ENCODE measurements around the gene MICALL1.
"Not testable (repeated sequence)": the region's sequence is repeated elsewhere in the genome, so short reads cannot be mapped to it uniquely, and the experiment has no call there.

MICALL1 gene

DNA sequence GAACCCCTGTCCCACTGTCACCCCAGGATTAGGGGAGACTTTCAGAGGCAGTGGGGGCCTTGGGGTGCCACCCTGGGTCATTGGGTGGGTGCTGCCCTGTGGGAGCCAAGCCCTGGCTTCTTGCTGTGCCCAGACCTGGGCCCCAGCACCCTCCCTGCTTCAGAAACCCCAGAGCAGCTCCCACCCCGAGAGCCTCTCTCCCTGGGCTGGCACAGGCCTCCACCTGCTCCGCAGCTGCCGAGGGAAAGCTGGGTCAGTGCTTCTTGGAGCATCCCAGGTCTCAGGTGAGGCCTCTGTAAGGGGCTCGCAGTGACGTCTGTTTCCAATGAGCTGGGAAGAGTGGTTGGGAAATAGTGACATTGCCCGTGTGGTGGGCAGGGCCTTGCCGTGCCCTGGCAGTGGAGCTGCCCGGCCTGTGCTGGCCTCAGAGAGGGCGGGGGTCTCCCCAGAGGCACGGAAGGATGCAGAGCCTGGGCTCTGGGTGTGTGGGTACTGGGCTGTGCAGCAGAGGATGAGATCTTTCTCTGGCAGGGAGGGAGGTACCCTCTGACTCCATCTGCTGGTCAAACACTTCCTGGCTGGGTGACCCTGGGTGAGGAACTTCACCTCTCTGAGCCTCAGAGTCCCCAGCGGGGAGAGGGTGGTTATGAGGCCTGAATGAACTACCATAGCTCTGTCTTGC lies 24.3 kb downstream of the MICALL1 start:
- no peak for DNase-seq

DNA sequence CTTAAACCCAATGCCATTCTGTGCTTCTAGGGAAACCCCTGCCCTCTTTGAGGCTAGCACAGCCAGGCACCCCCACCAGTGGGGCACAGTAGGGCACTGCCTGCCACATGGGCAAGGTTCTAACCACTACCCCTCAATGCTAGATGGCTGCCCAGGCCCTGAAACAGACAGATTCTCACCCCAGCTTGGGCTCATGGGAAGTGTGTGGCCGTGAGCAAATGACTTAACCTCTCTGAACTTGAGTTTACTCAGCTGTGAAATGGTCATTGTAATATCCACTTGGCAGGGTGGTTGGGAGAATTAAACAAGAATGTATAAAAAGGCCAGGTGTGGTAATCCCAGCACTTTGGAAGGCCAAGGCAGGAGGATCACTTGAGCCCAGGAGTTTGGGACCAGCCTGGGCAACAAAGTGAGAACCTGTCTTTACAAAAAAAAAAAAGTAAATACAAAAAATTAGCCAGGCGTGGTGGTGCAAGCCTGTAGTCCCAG lies 24.9 kb downstream of the MICALL1 start:
- DNase-seq, result no peak

DNA sequence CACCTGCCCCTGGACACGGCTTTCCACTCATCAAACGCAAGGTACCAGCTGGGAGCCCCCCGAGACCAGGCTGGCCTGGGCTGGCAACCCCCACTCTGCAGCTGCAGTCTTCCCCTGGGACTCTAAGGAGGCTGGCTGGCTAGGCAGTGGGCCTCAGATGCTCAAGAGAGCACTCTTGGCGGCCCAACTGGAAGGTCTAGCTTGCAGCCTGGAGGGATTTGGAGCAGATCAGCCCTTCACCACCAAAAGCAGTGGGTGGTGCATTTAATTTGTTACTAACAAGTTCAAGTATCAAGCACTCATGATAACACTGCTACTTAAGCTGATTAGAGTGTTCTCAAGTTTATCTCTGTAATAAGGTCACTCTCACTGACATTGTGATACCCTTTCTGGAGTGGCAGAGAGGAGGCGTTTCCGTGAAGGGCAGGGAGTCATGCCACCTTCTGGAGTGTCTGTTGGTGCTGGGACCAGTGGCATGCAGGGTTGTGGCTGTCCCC lies 25.8 kb downstream of the MICALL1 start:
- no peak for DNase-seq

DNA sequence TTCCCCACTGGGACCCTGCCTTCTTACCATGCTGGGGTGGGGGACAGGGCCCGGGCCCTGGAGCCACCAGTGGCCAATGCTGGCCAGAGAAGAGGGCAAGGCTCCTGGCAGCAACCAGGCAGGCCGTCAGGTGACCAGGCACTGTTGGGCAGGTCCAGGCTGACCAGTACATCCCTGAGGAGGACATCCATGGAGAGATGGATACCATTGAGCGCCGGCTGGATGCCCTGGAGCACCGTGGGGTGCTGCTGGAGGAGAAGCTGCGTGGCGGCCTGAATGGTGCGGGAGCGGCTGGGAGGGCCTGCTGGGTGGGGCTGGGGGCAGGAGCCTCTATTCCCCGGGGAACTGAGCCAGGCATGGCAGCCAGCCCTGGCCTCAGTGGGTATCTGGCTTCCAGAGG lies 26.3 kb downstream of the MICALL1 start:
- DNase-seq, result no peak

DNA sequence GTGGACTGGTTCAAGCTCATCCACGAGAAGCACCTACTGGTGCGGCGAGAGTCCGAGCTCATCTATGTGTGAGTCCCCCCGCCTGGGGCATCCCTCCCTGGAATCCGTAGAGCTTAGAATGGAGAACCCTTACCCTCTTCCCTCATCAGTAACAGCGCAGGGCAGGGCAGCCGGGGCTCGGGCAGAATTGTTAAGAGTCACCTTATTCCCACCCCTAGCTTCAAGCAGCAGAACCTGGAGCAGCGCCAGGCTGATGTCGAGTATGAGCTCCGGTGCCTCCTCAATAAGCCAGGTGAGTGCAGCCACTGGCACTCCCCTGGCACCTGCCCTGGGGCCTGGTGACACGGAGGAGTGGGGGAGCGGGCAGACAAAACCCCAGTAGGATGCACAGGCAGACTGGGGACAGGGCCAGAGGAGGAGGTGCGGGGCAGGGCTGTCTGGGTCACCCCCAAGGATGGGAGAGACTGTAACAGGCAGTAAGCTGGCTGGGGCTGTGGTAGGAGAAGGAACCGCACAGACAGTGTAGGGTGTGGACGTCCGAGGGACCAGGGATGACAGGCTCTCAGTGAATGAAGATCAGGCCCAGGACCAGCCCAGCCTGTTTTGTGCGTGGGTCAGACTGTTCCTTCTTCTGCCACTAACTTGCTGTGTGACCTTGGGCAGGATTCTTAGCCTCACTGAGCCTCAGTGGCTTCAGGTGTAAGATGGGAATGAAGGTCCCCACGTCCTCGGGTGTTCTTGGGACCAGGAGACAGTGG lies 26.9 kb downstream of the MICALL1 start:
- DNase-seq, result no peak

DNA sequence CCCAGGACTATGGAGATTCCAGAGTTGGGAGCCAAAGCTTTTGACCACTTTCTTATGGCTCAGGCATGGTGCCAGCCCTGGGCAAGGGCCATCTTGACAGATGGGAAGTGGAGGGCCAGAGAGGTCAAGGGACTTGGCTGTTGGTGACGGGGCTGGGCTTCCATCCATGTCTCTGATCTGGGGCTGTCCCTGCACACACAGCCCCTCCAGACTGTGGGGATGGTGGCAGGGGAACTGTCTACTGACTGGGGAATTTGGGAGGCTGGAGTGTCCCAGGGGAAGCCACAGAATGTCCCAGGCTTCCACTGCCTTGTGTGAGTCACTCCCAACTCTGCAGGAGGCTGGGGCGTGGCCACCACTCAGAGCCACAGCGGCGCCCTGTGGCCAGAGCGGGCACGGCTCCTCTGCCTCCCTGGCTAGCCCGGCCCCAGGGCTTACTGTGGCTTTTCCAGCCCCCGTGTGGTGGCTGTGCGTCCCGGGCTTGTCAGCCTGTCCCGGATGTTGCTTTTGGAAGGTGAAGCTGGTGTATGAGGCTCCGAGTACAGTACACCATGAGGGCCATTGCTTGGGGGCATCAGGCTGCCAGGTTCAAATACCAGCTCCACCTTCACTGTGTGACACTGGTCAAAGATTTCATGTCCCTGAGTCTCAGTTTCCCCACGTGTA lies 27.7 kb downstream of the MICALL1 start:
- peak; percentile 92 for DNase-seq

DNA sequence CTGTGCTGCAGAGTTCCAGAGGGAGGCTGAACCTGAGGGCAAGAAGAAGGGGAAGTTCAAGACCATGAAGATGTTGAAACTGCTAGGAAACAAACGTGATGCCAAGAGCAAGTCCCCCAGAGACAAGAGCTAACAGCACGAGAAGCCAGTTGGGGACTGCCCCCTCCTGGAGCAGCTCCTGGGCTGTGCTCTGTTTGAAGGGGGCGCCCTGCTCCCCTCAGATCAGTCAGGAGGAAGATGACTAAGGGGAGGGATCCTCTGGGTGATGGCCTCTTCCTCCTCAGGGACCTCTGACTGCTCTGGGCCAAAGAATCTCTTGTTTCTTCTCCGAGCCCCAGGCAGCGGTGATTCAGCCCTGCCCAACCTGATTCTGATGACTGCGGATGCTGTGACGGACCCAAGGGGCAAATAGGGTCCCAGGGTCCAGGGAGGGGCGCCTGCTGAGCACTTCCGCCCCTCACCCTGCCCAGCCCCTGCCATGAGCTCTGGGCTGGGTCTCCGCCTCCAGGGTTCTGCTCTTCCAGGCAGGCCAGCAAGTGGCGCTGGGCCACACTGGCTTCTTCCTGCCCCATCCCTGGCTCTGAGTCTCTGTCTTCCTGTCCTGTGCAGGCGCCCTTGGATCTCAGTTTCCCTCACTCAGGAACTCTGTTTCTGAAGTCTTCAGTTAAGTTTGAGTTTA lies 34.7 kb downstream of the MICALL1 start:
- DNase-seq, result no peak

DNA sequence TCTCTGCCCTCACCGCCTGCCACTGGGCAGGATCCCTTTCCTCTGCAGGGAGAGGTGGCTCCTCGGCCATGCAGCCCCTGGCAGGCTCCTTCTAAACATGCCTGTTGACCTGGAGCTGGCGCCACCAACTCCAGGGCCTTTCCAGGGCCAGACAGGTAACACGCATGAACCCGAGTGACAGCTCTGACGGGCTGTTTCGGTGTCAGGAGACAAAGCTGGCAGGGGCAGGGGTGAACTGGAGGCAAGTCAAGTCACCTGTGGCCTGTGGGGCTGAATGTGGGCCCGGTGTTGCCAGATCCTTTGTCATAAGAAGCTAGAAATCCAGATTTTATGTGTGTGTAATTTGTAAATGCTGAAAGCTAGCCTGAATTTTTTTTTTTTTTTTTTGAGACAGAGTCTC lies 36.0 kb downstream of the MICALL1 start:
- no peak for DNase-seq

DNA sequence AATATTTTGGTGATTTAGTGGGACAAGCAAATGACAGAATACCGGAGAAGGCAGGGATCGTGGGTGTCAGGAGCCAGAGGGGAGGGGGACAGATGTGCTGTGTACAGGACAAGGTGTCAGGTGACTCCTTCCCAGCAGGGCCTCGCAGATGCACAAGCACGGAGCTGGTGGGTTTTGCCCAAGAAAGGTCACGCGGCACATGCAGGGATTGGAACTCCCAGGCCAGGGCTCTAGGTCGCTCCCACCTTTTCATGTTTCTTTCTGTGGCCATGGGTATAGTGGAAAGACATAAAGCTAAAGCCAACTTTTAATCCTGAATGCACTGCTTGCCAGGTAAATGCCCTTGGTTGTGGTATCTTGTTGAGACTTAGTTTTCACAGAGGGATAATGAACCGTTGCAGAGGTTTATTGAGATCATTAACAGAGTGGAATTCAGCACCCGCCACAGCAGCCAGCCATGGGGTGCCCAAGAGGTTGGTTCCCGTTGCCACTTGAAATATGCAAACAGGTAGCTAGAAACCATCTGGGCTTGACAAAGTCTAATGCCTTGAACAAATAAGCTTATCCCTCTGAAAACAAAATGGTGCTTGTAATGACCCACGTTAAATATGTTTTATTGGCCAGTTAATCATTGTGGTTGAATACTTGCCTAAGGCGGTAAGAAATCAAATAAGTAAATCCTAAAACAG lies 37.2 kb downstream of the MICALL1 start:
- no peak for DNase-seq

DNA sequence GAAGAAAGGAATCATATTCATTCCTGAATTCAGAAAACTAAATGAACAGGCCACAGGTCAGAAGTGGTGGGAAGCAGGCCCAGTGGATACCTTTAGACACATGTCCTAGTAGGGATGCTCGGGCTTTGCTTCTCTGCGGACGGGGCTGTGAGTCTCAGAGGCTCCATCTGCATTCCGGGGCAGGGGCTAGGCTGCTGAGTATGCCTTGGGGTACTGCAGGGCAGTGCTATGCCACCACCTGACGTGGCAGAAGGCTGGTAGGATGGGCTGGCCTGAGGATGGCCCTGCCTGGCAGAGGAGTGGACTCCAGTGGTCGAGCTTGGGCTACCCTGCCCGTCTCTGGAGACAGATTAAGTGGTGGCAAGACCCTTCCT lies 37.7 kb downstream of the MICALL1 start:
- no peak for DNase-seq

DNA sequence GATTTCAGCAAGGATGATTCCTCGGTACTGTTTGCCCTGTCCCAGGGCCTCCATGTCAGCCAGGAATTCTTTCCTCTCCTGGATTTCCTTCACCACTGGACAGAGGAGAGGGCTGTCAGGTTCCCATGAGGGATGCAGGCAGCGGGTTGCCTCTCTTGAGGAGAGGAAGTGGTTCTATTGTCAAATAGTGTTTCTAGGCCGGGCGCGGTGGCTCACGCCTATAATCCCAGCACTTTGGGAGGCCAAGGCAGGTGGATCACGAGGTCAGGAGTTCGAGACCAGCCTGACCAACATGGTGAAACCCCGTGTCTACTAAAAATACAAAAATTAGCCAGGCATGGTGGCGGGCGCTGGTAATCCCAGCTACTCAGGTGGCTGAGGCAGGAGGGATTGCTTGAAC lies 38.3 kb downstream of the MICALL1 start:
- not testable (repeated sequence) for DNase-seq

DNA sequence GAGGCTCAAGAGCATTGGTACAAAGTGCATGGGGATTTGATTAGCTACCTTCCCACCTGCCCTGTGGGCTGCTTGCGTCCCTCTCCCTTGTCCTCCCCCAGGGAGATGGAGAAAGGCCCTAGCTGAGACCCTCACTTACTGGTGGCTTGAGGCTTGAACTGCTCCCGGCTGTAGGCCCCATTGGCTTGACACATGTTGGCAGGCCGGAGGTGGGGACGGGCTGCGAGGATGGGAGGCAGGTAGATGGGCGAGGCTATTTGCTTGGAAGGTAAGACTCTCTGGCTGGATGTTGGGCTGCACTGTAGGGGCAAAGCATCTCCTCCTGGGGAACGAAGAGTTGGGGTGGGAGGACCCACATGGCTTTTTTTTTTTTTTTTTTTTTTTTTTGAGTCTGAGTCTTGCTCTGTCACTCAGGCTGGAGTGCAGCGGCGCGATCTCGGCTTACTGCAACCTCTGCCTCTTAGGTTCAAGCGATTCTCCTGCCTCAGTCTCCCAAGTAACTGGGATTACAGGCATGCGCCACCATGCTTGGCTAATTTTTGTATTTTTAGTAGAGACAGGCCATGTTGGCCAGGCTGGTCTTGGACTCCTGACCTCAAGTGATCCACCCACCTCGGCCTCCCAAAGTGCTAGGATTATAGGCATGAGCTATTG lies 41.2 kb downstream of the MICALL1 start:
- DNase-seq, result not testable (repeated sequence)

DNA sequence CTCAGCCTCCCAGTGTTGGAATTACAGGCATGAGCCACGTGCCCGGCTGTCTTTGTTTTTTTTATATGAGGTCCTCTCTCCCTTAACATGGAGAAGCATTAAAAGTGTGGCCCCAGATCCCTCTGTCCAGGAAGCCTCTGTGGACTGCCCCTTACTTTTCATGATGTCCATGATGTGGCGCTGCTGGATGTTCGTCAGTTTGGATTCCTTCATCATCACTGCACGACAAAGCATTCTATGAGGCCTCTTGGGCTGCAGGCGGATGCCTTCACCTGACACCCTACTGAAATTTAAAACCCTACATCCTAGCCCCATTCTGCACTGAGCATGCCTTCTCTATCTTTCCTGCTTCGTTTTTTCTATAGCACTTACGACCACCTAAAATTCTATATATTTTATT lies 45.2 kb downstream of the MICALL1 start:
- no peak for DNase-seq

DNA sequence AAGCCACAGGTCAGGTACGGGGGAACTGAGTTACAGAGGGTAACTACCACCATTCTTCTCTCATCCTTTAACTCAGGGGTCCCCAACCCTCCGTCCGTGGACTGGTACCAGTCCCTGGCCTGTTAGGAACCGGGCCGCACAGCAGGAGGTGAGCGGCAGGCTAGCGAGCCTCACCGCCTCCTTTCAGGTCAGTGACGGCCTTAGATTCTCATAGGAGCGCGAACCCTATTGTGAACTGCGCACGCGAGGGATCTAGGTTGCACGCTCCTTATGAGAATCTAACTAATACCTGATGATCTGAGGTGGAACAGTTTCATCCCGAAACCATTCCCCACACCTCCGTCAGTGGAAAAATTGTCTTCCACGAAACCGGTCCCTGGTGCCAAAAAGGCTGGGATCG lies 46.5 kb downstream of the MICALL1 start:
- not testable (repeated sequence) for DNase-seq

DNA sequence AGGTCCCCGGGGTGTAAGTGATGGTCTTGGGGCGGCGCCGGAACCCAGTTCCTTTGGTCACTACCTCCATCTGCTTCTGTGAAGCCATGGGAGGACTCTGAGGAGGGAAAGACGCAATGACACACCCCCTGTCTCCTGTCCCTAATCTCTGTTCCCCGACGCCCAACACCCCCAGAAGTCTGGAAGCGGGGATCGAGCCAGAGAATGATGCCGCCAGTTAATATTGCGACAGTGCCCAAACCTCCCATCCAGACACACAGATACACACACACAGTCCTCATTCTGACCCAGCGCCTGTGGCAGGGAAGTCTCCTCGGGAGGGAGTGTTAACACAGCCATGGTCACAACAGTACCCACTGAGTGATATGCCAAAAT lies 47.0 kb downstream of the MICALL1 start:
- peak; percentile 56 for DNase-seq

DNA sequence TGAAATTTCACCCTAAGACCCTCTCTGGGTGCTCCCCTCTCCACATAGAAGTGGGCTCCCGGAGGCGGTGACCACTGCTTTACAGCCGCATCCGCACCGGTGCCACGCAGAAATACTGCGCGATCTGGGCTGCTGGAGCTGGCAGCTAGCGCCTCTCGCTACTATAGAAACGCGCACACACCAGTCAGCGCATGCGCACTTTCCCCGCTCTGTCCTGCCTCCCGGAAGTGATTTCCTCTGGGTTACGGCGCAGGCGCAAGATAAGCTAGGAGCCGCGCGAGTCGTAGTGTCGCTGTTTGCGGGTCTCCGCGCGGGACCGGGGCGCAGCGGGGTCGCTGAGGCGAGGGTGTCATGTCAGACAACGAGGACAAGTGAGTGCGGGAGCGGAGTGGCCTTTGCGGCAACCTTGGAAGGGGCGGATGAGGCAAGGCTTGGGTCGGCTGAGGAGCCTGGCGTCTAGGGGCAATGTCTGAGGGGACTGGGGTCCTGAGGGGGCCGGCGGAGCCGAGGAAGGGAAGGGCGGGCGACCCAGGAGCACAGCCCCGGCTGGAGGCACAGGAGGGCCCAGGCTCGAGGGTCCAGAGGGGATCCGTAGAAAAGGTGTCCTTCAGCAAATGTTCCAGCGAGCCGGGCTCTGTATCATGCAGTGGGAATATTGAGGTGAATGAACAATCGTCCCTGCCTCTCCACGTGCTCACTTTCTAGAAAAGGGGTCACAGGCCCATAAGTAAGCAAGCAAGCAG lies 47.5 kb downstream of the MICALL1 start, which contains the start of the genes C22orf23 and POLR2F:
C22orf23 (minus strand) TSS at position 165 of the 743 bp plus-strand sequence. CDS start 452 bp downstream, outside the sequence.
POLR2F (plus strand) TSS at position 263 of the 743 bp plus-strand sequence; CDS start at position 352, 89 bp downstream.
- DNase-seq, result peak; percentile 98

DNA sequence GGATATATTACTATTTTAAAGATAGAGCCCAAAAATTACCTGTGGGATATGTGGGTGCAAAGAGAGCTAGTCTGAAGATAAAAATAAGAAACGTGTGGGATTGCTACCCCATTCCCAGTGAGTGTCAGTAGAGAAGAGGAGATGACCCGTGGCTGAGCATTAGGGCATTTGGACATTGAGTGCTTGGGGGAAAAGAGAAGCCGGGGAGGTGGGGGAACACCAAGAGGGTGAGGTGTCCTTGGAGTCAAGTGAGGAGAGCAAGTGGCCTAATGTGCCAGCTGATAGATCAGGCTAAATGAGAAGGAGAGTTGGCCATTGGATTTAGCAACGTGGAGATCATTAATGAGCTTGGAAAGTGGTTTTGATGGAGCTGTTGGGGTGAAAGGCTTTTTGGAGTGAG lies 48.6 kb downstream of the MICALL1 start:
- DNase-seq, result no peak

DNA sequence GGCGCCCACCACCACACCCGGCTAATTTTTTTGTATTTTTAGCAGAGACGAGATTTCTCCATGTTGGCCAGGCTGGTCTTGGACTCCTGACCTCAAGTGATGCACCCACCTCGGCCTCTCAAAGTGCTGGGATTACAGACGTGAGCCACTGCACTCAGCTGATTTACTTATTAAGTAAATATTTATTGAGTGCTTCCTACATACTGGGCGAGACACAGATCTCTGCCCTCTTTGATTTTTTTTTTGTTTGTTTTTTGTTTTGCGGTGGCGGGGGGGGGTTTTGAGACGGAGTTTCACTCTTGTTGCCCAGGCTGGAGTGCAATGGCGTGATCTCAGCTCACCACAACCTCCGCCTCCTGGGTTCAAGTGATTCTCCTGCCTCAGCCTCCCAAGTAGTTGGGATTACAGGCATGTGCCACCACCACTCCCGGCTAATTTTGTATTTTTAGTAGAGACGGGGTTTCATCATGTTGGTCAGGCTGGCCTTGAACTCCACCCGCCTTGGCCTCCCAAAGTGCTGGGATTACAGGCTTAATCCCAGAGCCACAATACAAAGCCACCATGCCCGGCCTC lies 49.8 kb downstream of the MICALL1 start:
- DNase-seq, result not testable (repeated sequence)

DNA sequence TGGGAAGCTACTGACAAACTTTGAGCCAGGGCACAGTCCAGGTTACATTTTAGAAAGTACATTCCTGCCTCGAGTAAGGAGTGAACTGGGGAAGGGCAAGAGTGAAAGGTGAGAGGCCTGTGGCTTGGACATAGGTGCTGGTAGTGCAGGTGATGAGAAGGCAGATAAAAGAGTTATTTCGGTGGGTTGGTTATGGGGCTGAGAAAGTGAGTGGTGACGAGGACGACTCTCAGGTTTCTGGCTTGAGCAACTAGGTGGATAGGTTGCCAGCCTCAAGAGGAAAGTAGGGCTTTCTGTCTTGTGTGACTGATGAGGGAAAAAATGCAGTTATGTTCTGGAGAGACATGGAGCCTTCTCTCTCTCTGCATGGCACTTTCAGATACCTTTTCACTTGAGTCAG lies 51.1 kb downstream of the MICALL1 start:
- DNase-seq, result no peak

DNA sequence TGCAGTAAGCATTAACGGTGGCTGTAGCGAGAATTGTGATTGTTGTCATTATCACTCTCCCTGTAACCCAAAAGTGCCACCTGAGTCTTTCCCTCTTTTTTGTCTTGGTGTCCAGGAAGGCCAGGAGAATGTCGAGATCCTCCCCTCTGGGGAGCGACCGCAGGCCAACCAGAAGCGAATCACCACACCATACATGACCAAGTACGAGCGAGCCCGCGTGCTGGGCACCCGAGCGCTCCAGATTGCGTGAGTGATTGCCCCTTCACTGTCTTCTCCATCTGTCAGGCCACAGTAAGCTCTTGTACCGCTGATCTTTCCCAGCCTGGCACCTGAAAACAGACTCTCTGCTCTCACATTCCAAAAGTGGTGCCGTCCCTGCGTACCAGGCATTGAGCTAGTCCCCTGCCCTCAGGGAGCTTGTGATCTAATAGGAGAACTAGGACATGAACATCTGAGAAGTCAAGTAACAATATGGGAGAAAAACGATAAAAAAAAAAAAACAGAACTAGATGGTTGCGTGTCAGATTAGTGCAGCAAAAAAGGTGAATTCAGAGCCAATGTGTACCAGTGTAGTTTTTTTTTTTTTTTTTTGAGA lies 53.2 kb downstream of the MICALL1 start:
- DNase-seq, result no peak
